ENCODE measurements around the gene NKAIN4. TPM values are rescaled to one million over a fixed set of nuclear protein-coding genes. Genes with fewer than 3 reads are reported as not detected.

The NKAIN4 gene
- total RNA-seq, 1 donor from 2014 or later = 1.1 TPM

- peaks cover 39% of the 10 kb centered on the region for H3K36me3 ChIP-seq (ENCODE audit: control insufficient read depth, insufficient read depth, low read length)
- FAIRE-seq = no peak
- TF ChIP-seq, protein P1, sequence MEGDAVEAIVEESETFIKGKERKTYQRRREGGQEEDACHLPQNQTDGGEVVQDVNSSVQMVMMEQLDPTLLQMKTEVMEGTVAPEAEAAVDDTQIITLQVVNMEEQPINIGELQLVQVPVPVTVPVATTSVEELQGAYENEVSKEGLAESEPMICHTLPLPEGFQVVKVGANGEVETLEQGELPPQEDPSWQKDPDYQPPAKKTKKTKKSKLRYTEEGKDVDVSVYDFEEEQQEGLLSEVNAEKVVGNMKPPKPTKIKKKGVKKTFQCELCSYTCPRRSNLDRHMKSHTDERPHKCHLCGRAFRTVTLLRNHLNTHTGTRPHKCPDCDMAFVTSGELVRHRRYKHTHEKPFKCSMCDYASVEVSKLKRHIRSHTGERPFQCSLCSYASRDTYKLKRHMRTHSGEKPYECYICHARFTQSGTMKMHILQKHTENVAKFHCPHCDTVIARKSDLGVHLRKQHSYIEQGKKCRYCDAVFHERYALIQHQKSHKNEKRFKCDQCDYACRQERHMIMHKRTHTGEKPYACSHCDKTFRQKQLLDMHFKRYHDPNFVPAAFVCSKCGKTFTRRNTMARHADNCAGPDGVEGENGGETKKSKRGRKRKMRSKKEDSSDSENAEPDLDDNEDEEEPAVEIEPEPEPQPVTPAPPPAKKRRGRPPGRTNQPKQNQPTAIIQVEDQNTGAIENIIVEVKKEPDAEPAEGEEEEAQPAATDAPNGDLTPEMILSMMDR (IDR thresholded peaks at IDR 0.05; ENCODE audit: insufficient read depth, low read length, severe bottlenecking) = no peak
- H3K27me3 ChIP-seq (ENCODE audit: control insufficient read depth, insufficient read depth, low read length) = no peaks in the 10 kb centered on the region
- DNase-seq (ENCODE audit: low read depth) = no peak
- no peak overlapping the region for H3K4me3 ChIP-seq (ENCODE audit: low read depth, low read length)
These were observed 25.7 kb upstream of the NKAIN4 start for GRCh38 chr20:63279931-63280330.

DNA sequence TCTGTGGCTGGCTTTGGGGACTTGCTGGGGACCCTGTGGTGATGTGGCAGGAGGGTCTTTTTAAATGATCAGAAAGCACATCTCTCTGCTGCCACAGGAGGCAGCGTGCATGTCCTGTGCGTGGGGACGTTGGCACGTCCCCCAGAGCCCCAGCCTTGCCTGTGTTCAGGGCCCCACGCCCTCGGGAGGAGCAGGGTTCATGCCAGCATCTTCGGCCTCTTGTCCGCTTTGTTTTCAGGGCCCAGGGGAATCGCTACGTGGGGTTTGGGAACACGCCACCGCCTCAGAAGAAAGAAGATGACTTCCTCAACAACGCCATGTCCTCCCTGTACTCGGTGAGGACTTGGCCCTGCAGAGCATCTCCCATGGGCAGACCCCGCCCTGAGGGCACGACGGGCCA is 24.4 kb upstream of the NKAIN4 start:
- DNase-seq (ENCODE audit: low read depth) (no peak), FAIRE-seq (no peak)
- Histone ChIP-seq H3K36me3 (ENCODE audit: control insufficient read depth, insufficient read depth, low read length) (peaks cover 37% of the 10 kb centered on the region), H3K27me3 (ENCODE audit: control insufficient read depth, insufficient read depth, low read length) (no peaks in the 10 kb centered on the region), H3K4me3 (ENCODE audit: low read depth, low read length) (no peak overlapping the region)
- TF ChIP-seq, protein P1 (IDR thresholded peaks at IDR 0.05; ENCODE audit: insufficient read depth, low read length, severe bottlenecking) = no peak

DNA sequence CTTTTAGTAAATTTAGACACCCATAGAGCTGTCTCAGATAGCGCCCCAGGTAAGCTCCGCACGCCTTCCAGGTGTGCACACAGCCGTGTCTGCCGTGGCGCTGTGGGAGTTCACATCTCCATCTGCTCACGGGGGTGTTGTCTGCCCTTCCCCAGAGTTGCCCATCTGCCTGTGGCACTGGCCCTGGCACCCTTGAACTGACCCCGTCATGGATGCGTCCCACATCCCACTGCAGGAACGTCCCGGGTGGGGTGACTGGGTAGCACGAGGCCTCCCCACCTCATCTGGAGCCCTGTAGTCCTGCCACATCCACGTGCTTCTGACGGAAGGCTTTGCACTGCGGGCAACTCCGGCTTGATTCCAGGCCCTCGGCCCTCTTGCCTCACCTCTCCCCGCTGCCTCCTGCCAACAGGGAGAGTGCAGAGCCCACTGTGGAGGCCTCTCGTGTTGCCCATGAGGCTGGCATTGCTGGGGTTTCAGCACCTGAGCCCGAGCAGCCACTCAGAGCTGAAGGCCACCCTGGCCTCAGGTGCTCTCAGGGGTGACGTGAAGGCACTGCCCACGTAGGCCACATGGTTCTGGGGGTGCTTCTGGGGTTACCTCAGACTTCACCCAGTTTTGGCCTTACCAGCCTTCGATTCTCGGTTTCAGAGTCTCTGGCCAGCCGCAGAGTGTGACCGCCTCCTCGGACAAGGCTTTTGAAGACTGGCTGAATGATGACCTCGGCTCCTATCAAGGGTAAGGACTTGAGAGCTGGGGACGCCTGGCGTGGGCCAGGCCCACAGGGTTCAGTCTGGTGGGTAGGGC is 23.4 kb upstream of the NKAIN4 start:
- TF ChIP-seq, protein P1 (IDR thresholded peaks at IDR 0.05; ENCODE audit: insufficient read depth, low read length, severe bottlenecking) = no peak
- no peaks in the 10 kb centered on the region for H3K27me3 ChIP-seq (ENCODE audit: control insufficient read depth, insufficient read depth, low read length)
- FAIRE-seq (no peak), DNase-seq (ENCODE audit: low read depth) (no peak)
- H3K4me3 ChIP-seq (ENCODE audit: low read depth, low read length) = no peak overlapping the region
- peaks cover 33% of the 10 kb centered on the region for H3K36me3 ChIP-seq (ENCODE audit: control insufficient read depth, insufficient read depth, low read length)

- Histone ChIP-seq H3K4me3 (ENCODE audit: low read depth, low read length) (no peak overlapping the region), H3K27me3 (ENCODE audit: control insufficient read depth, insufficient read depth, low read length) (no peaks in the 10 kb centered on the region), H3K36me3 (ENCODE audit: control insufficient read depth, insufficient read depth, low read length) (peaks cover 30% of the 10 kb centered on the region)
- TF ChIP-seq, protein P1 (IDR thresholded peaks at IDR 0.05; ENCODE audit: insufficient read depth, low read length, severe bottlenecking) = no peak
- DNase-seq (ENCODE audit: low read depth) (no peak), FAIRE-seq (no peak)
These were observed 22.7 kb upstream of the NKAIN4 start for GRCh38 chr20:63276956-63277355.

DNA sequence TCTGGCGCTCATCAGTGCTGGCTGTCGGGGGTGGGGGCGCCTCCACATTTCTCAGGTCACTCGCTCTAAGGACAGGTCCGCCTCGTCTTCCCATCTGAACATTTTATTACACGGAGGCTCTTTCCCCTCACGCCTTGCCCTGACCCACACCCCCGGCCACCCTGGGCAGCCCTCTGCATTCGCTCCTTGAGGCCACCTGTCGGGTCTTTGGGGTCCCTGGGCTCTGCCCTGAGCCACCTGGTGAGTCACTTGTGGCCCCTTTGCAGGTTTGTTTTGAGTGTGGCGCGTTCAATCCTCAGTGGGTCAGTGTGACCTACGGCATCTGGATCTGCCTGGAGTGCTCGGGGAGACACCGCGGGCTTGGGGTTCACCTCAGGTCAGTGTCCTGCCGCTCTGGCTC is 21.6 kb upstream of the NKAIN4 start:
- no peak for DNase-seq (ENCODE audit: low read depth)
- peaks cover 27% of the 10 kb centered on the region for H3K36me3 ChIP-seq (ENCODE audit: control insufficient read depth, insufficient read depth, low read length)
- no peak overlapping the region for H3K4me3 ChIP-seq (ENCODE audit: low read depth, low read length)
- TF ChIP-seq, protein P1 (IDR thresholded peaks at IDR 0.05; ENCODE audit: insufficient read depth, low read length, severe bottlenecking) = no peak
- FAIRE-seq = no peak
- H3K27me3 ChIP-seq (ENCODE audit: control insufficient read depth, insufficient read depth, low read length) = no peaks in the 10 kb centered on the region

Data from bronchial epithelial cell (primary cell).